IMR-90 (cell line): Measurements from ENCODE around the gene PXK. TPM values are rescaled to one million over a fixed set of nuclear protein-coding genes. Genes with fewer than 3 reads are reported as not detected.

Source experiments
- ATAC-seq: fragments of 200-7000 bp; cut with Tn5 transposase; 2 replicates; pipeline ENCODE4 v1.9.1; 2020; ENCODE audit warnings: low read depth, mild to moderate bottlenecking, moderate library complexity
- BruUV-seq: library from RNA; stranded (reverse); fragments of 400-500 nt; replicated peaks from 2 replicates; lab custom pipeline; 2021; lab: Mats Ljungman, UMichigan
- CTCF ChIA-PET: fragments of 300-600 bp; formaldehyde crosslinking; extraction: SDS; loops from one replicate; lab custom pipeline; 2021; ENCODE audit warnings: antibody characterized with exemption; lab: Yijun Ruan, JAX
- POLR2A ChIA-PET: fragments of 300-600 bp; sonication (Branson Sonifier 250); formaldehyde crosslinking; loops from one replicate; lab custom pipeline; 2022; ENCODE audit warnings: antibody characterized with exemption; ENCODE audit not compliant: unreplicated experiment; lab: Charles Lee
- DNase-seq: peaks from one replicate; pipeline ENCODE4 v3.0.0; 2013
- H2AFZ ChIP-seq: replicated peaks from 2 replicates; pipeline ENCODE3; 2013; ENCODE audit warnings: low read length, mild to moderate bottlenecking; ENCODE audit not compliant: poor library complexity
- H2AK5ac ChIP-seq: 2 replicates; pipeline ENCODE4 v1.6.1; 2013; ENCODE audit warnings: low read depth, low read length, inconsistent platforms
- H2AK9ac ChIP-seq: replicated peaks from 2 replicates; pipeline ENCODE3; 2013; ENCODE audit warnings: mild to moderate bottlenecking, low read depth, low read length, moderate library complexity; ENCODE audit not compliant: poor library complexity
- H2BK120ac ChIP-seq: 2 replicates; pipeline ENCODE4 v1.6.1; 2013; ENCODE audit warnings: low read depth, low read length, inconsistent platforms
- H2BK15ac ChIP-seq: 3 replicates; pipeline ENCODE4 v1.6.1; 2013; ENCODE audit warnings: low read depth, low read length, inconsistent platforms
- H2BK20ac ChIP-seq: 2 replicates; pipeline ENCODE4 v1.6.1; 2013; ENCODE audit warnings: low read depth, mild to moderate bottlenecking, inconsistent platforms, low read length, moderate library complexity
- H2BK5ac ChIP-seq: 2 replicates; pipeline ENCODE4 v1.6.1; 2013; ENCODE audit warnings: mild to moderate bottlenecking, low read depth, low read length, inconsistent platforms; ENCODE audit not compliant: poor library complexity, severe bottlenecking
- H3K14ac ChIP-seq: replicated peaks from 2 replicates; pipeline ENCODE4 v1.6.1; 2013; ENCODE audit warnings: low read depth, low read length, inconsistent platforms
- H3K18ac ChIP-seq: 2 replicates; pipeline ENCODE4 v1.6.1; 2013; ENCODE audit warnings: low read depth, low read length, control low read depth
- H3K23ac ChIP-seq: 2 replicates; pipeline ENCODE4 v1.6.1; 2013; ENCODE audit warnings: low read depth, low read length, inconsistent platforms
- H3K27ac ChIP-seq: 2 replicates; pipeline ENCODE4 v1.5.1; 2013; ENCODE audit warnings: mild to moderate bottlenecking, control low read depth, low read length; ENCODE audit not compliant: insufficient read depth
- H3K27me3 ChIP-seq: 2 replicates; pipeline ENCODE4 v1.6.1; 2013; ENCODE audit warnings: low read length; ENCODE audit not compliant: control insufficient read depth, insufficient read depth
- H3K36me3 ChIP-seq: 2 replicates; pipeline ENCODE4 v1.6.1; 2013; ENCODE audit warnings: low read length, mixed read lengths; ENCODE audit not compliant: control insufficient read depth, insufficient read depth
- H3K4ac ChIP-seq: 2 replicates; pipeline ENCODE4 v1.6.1; 2013; ENCODE audit warnings: low read depth, low read length, inconsistent platforms
- H3K4me1 ChIP-seq: 2 replicates; pipeline ENCODE4 v1.6.1; 2013; ENCODE audit warnings: low read length, mixed read lengths; ENCODE audit not compliant: control insufficient read depth, insufficient read depth
- H3K4me2 ChIP-seq: 2 replicates; pipeline ENCODE4 v1.6.1; 2013; ENCODE audit warnings: low read depth, mild to moderate bottlenecking, control low read depth, low read length, moderate library complexity
- H3K4me3 ChIP-seq: 2 replicates; pipeline ENCODE4 v1.5.1; 2013; ENCODE audit warnings: low read depth, mild to moderate bottlenecking, control low read depth, low read length, moderate library complexity; ENCODE audit not compliant: insufficient read depth
- H3K56ac ChIP-seq: 2 replicates; pipeline ENCODE4 v1.6.1; 2013; ENCODE audit warnings: low read length, inconsistent platforms; ENCODE audit not compliant: insufficient read depth; ENCODE audit errors: extremely low read depth
- H3K79me1 ChIP-seq, 2 experiments: 2 replicates each; pipeline ENCODE4 v1.6.1; 2013; ENCODE audit warnings: low read length in 2 of 2, inconsistent platforms in 1 of 2, low read depth in 1 of 2
- H3K9ac ChIP-seq: 2 replicates; pipeline ENCODE4 v1.6.1; 2013; ENCODE audit warnings: low read depth, low read length, control low read depth
- H3K9me1 ChIP-seq: 2 replicates; pipeline ENCODE4 v1.6.1; 2013; ENCODE audit warnings: low read length, inconsistent platforms; ENCODE audit not compliant: insufficient read depth
- H3K9me3 ChIP-seq: 2 replicates; pipeline ENCODE4 v1.6.1; 2013; ENCODE audit warnings: low read length; ENCODE audit not compliant: control insufficient read depth, insufficient read depth
- H4K20me1 ChIP-seq: 2 replicates; pipeline ENCODE4 v1.6.1; 2013; ENCODE audit warnings: low read length, inconsistent platforms; ENCODE audit not compliant: insufficient read depth
- H4K5ac ChIP-seq: 2 replicates; pipeline ENCODE4 v1.6.1; 2013; ENCODE audit warnings: mild to moderate bottlenecking, low read depth, low read length, control low read depth
- H4K8ac ChIP-seq, 2 experiments: 2 replicates each; pipeline ENCODE4 v1.6.1; 2013; ENCODE audit warnings: low read depth in 2 of 2, low read length in 2 of 2, control low read depth in 1 of 2, inconsistent platforms in 1 of 2
- H4K91ac ChIP-seq: 2 replicates; pipeline ENCODE4 v1.6.1; 2013; ENCODE audit warnings: low read depth, low read length, inconsistent platforms; ENCODE audit not compliant: insufficient read depth
- CHD1 ChIP-seq: IDR thresholded peaks from 2 replicates; pipeline ENCODE4 v1.6.1; 2012; ENCODE audit warnings: low read depth, low read length, improper control_type of control experiment
- ELK1 ChIP-seq: fragments of 150-350 bp; IDR thresholded peaks from 2 replicates; pipeline ENCODE4 v1.6.1; 2016; ENCODE audit warnings: low read depth, mild to moderate bottlenecking, low read length, moderate library complexity, borderline replicate concordance
- MAZ ChIP-seq: IDR thresholded peaks from 2 replicates; pipeline ENCODE4 v1.6.1; 2012; ENCODE audit warnings: low read depth, mild to moderate bottlenecking, low read length, improper control_type of control experiment, moderate library complexity, borderline replicate concordance
- MXI1 ChIP-seq: IDR thresholded peaks from 2 replicates; pipeline ENCODE4 v1.6.1; 2012; ENCODE audit warnings: low read depth, mild to moderate bottlenecking, low read length, moderate library complexity, borderline replicate concordance
- POLR2A ChIP-seq: IDR thresholded peaks from 2 replicates; pipeline ENCODE4 v1.6.1; 2012; ENCODE audit warnings: mild to moderate bottlenecking, low read depth, low read length
- RAD21 ChIP-seq: IDR thresholded peaks from 2 replicates; pipeline ENCODE4 v1.6.1; 2012; ENCODE audit warnings: low read length, improper control_type of control experiment
- RFX5 ChIP-seq: IDR thresholded peaks from 2 replicates; pipeline ENCODE4 v1.8.0; 2012; ENCODE audit warnings: low read depth, mild to moderate bottlenecking, low read length, moderate library complexity
- SMC3 ChIP-seq: fragments of 150-350 bp; IDR thresholded peaks from 2 replicates; pipeline ENCODE4 v1.6.1; 2016; ENCODE audit warnings: low read depth, mild to moderate bottlenecking, antibody characterized with exemption, low read length, moderate library complexity
- USF2 ChIP-seq: fragments of 150-350 bp; IDR thresholded peaks from 2 replicates; pipeline ENCODE4 v1.6.1; 2017; ENCODE audit warnings: mild to moderate bottlenecking, antibody characterized with exemption, low read length, low read depth
- WGBS, 2 experiments: methylation state at CpG; one replicate each; pipeline versions ENCODE4 v1.1.5 to v1.1.7; 2013; ENCODE audit warnings: missing lambda C conversion rate in 2 of 2; ENCODE audit not compliant: insufficient read length in 1 of 2; ENCODE audit errors: extremely low coverage in 2 of 2; 5-methylcytosine and 5-hydroxymethylcytosine counted together
- dilution Hi-C: fragments of 300-500 bp; cut with HindIII; formaldehyde crosslinking; loops from one replicate; pipeline ENCODE4 v1.14.3; 2018; ENCODE audit warnings: low sequenced_read_pairs; ENCODE audit not compliant: unreplicated experiment
- in situ Hi-C: fragments of 300-500 bp; cut with MboI; formaldehyde crosslinking; loops from 3 replicates; pipeline ENCODE4 v1.14.3; 2019; ENCODE audit warnings: low sequenced_read_pairs, inconsistent platforms, mixed read lengths
- intact Hi-C: fragments of 100-400 bp; cut with micrococcal nuclease; formaldehyde crosslinking; loops from 2 replicates; pipeline ENCODE4 v1.10.0; 2022
- polyA plus RNA-seq, 3 experiments: library from polyadenylated mRNA; depleted of rRNA; stranded (reverse); fragments of >200 nt; gene quantifications; 2 replicates each; pipeline ENCODE4 v1.2.3, GENCODE V29; 2012; ENCODE audit warnings: low replicate concordance in 1 of 3
- total RNA-seq: library from RNA; depleted of rRNA; stranded (reverse); fragments of >200 nt; gene quantifications from 2 replicates; pipeline ENCODE4 v1.2.3, GENCODE V29; 2012
- TF ChIP-seq, protein P1 (sequence below): conservative IDR thresholded peaks from 2 replicates; pipeline ENCODE4 v1.5.1; 2012; ENCODE audit warnings: mild to moderate bottlenecking, low read depth, low read length, improper control_type of control experiment

Gene PXK
- total and polyA plus RNA-seq, 2 of the 4 experiments (the other 2 are of a cell fraction): 14.3 to 17.7 TPM

- no peak for TF ChIP-seq USF2
Observed at GRCh38 chr3:58441514-58442450, 109.1 kb downstream of the PXK start (continued).

DNA sequence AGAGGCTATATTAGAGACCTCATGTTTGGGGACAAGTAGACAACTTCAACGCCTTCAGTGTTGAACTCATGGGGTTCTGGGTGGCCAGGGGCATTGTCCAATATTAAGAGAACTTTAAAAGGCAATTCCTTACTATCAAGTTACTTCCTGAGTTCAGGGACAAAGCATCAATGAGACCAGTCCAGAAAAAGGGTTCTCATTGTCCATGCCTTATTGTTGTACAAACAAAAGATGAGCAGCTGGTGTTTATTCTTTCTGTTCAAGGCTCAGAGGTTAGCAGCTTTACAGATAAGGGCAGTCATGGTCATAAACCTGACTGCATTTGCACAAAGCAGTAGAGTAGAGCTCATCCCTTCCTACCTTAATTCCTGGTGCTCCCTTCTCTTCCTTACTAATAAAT, 119.5 kb downstream of the PXK start:
- no peaks in the 10 kb centered on the region for H3K36me3 ChIP-seq
- BruUV-seq: no TSS peak
- no peaks in the 10 kb centered on the region for H4K20me1 ChIP-seq
- no peak overlapping the region for H3K23ac ChIP-seq
- H2AK5ac ChIP-seq: no peak overlapping the region
- H3K4me1 ChIP-seq: no peaks in the 10 kb centered on the region
- peaks cover 7% of the 10 kb centered on the region for H3K9me3 ChIP-seq
- no peak overlapping the region for H4K5ac ChIP-seq
- H2AFZ ChIP-seq: no peak overlapping the region
- no peak overlapping the region for H3K27ac ChIP-seq
- no peaks in the 10 kb centered on the region for H3K79me1 ChIP-seq
- intact Hi-C loops: no loop called here
- H3K18ac ChIP-seq: no peak overlapping the region
- H3K27me3 ChIP-seq: peaks cover 5% of the 10 kb centered on the region; the same call in 1 of the 2 replicates
- in situ Hi-C loops: no loop called here
- H3K4me3 ChIP-seq: no peak overlapping the region
- H3K56ac ChIP-seq: no peak overlapping the region
- no peak overlapping the region for H2BK120ac ChIP-seq
- H2BK5ac ChIP-seq: no peak overlapping the region
- dilution Hi-C loops: no loop called here
- CTCF ChIA-PET: interaction anchor here (0.7 kb wide), 1 partner anchor 40 kb away, joined by 3 read pairs; the partner anchor contains the start of gene KCTD6
- H4K8ac ChIP-seq: no peak overlapping the region
- no peak overlapping the region for H3K14ac ChIP-seq
- POLR2A ChIA-PET: no interaction called here
- no peak overlapping the region for H3K4ac ChIP-seq
- no peak overlapping the region for H3K4me2 ChIP-seq
- H2BK20ac ChIP-seq: no peak overlapping the region
- H4K91ac ChIP-seq: no peak overlapping the region
- DNase-seq: no peak
- H2AK9ac ChIP-seq: no peak overlapping the region
- H3K9me1 ChIP-seq: no peaks in the 10 kb centered on the region
- H3K9ac ChIP-seq: no peak overlapping the region
- no peak for ATAC-seq
- WGBS, 2 experiments: no CpG with 5 or more reads among the region's 1 CpG
- no peak overlapping the region for H2BK15ac ChIP-seq
- TF ChIP-seq MXI1 (no peak), USF2 (no peak), MAZ (no peak), RAD21 (no peak), ELK1 (no peak), POLR2A (no peak), CHD1 (no peak), SMC3 (no peak), RFX5 (no peak)
- TF ChIP-seq, protein P1, sequence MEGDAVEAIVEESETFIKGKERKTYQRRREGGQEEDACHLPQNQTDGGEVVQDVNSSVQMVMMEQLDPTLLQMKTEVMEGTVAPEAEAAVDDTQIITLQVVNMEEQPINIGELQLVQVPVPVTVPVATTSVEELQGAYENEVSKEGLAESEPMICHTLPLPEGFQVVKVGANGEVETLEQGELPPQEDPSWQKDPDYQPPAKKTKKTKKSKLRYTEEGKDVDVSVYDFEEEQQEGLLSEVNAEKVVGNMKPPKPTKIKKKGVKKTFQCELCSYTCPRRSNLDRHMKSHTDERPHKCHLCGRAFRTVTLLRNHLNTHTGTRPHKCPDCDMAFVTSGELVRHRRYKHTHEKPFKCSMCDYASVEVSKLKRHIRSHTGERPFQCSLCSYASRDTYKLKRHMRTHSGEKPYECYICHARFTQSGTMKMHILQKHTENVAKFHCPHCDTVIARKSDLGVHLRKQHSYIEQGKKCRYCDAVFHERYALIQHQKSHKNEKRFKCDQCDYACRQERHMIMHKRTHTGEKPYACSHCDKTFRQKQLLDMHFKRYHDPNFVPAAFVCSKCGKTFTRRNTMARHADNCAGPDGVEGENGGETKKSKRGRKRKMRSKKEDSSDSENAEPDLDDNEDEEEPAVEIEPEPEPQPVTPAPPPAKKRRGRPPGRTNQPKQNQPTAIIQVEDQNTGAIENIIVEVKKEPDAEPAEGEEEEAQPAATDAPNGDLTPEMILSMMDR: no peak
